ENCODE measurements around the gene UNC93A.

- TF ChIP-seq POLR2A (IDR thresholded peaks at IDR 0.05) = no peak
- TF ChIP-seq CTCF (IDR thresholded peaks at IDR 0.05) = no peak
- no peak for TF ChIP-seq POLR2AphosphoS5 (IDR thresholded peaks at IDR 0.05)
Measured at GRCh38 chr6:167293088-167293589, 2.0 kb downstream of the UNC93A start.

All from breast epithelium (tissue), 3 donors.